ENCODE data around the gene LGALS3BP.
"Not testable (repeated sequence)": the region's sequence is repeated elsewhere in the genome, so short reads cannot be mapped to it uniquely, and the experiment has no call there.

Gene LGALS3BP

DNA sequence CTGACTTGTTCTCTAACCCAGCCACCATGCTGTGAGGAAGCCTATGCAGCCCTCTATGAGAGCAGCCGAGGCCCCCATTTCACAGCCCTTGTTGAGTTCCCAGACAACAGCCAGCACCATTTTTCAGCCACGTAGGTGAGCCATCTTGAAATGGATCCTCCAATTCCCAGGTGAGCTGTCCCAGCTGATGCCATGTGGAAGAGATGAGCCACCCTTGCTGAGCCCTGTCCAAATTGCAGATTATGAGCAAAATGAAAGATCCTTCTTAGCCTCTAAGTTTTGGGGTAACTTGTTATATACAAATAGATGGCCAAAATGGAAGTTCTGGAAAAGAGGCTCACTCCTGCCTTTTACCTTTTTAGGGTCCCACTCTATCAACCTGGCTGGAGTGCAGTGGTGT, 28.9 kb downstream of the LGALS3BP start:
- no peak for DNase-seq (ENCODE audit: low read depth)
- TF ChIP-seq, protein P1, sequence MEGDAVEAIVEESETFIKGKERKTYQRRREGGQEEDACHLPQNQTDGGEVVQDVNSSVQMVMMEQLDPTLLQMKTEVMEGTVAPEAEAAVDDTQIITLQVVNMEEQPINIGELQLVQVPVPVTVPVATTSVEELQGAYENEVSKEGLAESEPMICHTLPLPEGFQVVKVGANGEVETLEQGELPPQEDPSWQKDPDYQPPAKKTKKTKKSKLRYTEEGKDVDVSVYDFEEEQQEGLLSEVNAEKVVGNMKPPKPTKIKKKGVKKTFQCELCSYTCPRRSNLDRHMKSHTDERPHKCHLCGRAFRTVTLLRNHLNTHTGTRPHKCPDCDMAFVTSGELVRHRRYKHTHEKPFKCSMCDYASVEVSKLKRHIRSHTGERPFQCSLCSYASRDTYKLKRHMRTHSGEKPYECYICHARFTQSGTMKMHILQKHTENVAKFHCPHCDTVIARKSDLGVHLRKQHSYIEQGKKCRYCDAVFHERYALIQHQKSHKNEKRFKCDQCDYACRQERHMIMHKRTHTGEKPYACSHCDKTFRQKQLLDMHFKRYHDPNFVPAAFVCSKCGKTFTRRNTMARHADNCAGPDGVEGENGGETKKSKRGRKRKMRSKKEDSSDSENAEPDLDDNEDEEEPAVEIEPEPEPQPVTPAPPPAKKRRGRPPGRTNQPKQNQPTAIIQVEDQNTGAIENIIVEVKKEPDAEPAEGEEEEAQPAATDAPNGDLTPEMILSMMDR (IDR thresholded peaks at IDR 0.05; ENCODE audit: insufficient read depth, low read depth, low read length, missing control alignments): no peak
- H3K4me3 ChIP-seq (ENCODE audit: low read depth, low read length): no peak overlapping the region

DNA sequence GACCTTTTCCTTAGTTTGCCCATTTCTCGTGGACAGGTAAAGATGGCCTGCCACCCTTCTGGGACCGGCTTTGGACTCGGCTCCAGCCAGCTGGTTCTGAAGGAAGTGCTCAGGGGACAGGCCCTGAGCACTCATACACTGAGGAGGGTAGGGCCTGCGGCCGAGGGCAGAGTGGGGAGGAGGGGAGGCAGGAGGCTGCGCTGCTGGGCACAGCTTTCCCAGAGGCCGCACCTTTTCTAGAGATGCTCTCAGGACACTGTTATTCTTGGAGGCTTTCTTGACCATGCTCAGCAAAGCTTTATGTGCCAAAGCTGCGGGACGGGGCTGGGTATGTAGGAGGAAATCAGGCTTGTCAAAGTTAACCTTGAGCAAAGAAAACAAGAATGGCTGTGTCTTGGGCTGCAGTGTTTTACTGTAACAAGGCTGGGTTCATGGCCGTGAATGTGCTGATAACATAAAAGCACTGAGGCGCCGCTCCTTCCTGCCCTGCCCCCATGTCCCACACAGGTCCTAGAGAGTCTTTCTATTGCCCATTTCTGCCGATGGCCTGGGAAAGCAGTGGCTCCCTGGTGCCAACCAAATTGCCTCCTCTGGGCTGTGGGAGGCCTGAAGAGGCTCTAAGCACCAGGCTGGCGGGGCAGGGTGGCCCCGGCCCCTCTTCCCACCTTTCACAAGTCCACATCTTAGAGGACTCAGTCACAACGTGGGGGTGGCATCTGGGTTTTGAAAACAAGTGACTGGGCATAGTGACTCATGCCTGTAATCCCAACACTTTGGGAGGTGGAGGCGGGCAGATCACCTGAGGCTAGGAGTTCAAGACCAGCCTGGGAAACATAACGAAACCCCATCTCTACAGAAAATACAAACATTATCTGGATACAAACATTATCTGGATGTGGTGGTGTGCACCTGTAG, 32.2 kb downstream of the LGALS3BP start:
- TF ChIP-seq, protein P1 (IDR thresholded peaks at IDR 0.05; ENCODE audit: insufficient read depth, low read depth, low read length, missing control alignments): no peak
- no peak for DNase-seq (ENCODE audit: low read depth)

DNA sequence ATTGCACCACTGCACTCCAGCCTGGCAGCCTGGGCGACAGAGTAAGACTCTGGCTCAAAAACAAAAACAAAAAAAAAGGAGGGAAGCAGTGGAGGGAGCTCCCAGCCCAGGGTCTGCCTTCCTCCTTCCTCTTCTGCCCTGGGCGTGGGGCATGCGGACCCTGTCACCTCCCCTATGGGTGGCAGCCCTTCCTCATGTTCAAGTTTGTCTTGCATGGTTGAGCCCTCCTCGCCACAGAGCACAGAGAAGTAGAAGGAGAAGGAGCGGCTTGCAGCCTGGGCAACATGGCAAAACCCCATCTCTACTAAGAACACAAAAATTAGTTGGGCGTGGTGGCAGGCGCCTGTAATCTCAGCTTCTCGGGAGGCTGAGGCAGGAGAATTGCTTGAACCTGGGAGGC, 33.1 kb downstream of the LGALS3BP start:
- DNase-seq (ENCODE audit: low read depth): no peak
- H3K4me3 ChIP-seq (ENCODE audit: low read depth, low read length): no peak overlapping the region
- TF ChIP-seq, protein P1 (IDR thresholded peaks at IDR 0.05; ENCODE audit: insufficient read depth, low read depth, low read length, missing control alignments): no peak

More for the DNA sequence above, 32.2 kb downstream of the LGALS3BP start:
- no peak overlapping the region for H3K4me3 ChIP-seq (ENCODE audit: low read depth, low read length)

DNA sequence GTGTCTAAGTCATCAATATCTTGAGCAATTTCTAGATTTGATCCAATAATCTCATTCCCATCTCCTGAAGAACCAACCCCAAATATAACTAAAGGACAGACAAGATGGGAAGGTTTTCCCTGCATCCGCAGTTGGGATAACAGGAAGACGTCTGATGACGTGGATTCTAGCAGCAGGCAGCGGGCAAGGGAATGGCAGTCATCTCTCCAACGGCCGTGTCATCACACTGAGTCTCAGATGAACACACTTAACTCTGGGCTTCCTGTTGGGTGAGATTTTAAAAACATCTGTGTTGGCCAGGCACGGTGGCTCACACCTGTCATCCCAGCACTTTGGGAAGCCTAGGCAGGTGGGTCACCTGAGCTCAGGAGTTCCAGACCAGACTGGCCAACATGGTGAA, 33.6 kb downstream of the LGALS3BP start:
- no peak overlapping the region for H3K4me3 ChIP-seq (ENCODE audit: low read depth, low read length)
- no peak for DNase-seq (ENCODE audit: low read depth)
- TF ChIP-seq, protein P1 (IDR thresholded peaks at IDR 0.05; ENCODE audit: insufficient read depth, low read depth, low read length, missing control alignments): no peak

DNA sequence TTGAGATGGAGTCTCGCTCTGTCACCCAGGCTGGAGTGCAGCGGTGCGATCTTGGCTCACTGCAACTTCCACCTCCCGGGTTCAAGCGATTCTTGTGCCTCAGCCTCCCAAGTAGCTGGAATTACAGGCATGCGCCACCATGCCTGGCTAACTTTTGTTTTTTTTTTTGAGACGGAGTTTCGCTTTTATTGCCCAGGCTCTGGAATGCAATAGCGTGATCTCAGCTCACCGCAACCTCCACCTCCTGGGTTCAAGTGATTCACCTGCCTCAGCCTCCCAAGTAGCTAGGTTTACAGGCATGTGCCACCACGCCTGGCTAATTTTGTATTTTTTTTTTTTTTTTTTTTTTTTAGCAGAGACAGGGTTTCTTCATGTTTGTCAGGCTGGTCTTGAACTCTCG, 34.3 kb downstream of the LGALS3BP start:
- not testable (repeated sequence) for DNase-seq (ENCODE audit: low read depth); H3K4me3 ChIP-seq (ENCODE audit: low read depth, low read length)

DNA sequence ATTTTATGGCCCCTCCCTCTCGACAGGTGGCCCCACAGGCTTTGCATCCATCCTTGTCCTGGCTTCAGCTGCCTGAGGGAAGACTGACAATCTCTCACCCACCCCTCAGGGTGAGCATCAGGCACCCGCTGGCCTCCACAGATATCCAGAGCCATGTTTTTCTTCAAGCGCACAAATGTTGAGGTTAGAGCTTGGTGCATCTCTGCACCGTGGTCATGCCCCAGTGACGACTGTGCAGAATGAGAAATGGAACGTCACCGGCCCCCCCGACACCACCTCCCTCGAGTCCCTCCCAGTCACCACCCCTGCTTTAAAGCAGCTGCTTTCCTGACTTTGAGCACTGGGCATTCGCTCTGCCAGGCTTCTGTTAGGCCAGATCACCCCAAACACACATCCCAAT, 34.8 kb downstream of the LGALS3BP start:
- TF ChIP-seq, protein P1 (IDR thresholded peaks at IDR 0.05; ENCODE audit: insufficient read depth, low read depth, low read length, missing control alignments): no peak
- no peak for DNase-seq (ENCODE audit: low read depth)
- no peak overlapping the region for H3K4me3 ChIP-seq (ENCODE audit: low read depth, low read length)

DNA sequence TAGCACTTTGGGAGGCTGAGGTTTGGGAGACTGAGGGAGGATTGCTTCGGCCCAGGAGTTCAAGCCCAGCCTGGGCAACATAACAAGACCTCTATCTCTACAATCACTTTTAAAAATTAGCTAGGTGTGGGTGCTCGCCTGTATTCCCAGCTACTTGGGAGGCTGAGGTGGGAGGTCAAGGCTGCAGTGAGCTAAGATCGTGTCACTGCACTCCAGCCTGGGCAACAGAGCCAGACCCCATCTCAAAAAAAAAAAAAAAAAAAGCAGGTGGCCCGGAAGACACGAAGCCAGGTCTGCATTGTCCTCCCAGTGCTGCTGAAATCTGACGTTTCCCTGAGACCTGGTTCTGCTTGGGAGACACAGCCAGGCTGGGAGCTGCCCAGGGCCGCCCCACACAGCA, 35.7 kb downstream of the LGALS3BP start:
- TF ChIP-seq, protein P1 (IDR thresholded peaks at IDR 0.05; ENCODE audit: insufficient read depth, low read depth, low read length, missing control alignments): no peak
- DNase-seq (ENCODE audit: low read depth): no peak
- no peak overlapping the region for H3K4me3 ChIP-seq (ENCODE audit: low read depth, low read length)

Data from GM12865 (cell line).